ENCODE results near the gene DNMBP.
"Not testable (repeated sequence)": the region's sequence is repeated elsewhere in the genome, so short reads cannot be mapped to it uniquely, and the experiment has no call there.

Gene DNMBP

GRCh38 chr10:99984211-99985034 is 25.3 kb downstream of the DNMBP start:
- DNase-seq (ENCODE audit: low read depth), result no peak

GRCh38 chr10:99983280-99983988 is 26.3 kb downstream of the DNMBP start:
- DNase-seq (ENCODE audit: low read depth), result peak; percentile 32

GRCh38 chr10:99982728-99983127 is 27.0 kb downstream of the DNMBP start:
- DNase-seq (ENCODE audit: low read depth), result no peak

- no peak for DNase-seq (ENCODE audit: low read depth)
Measured at GRCh38 chr10:99981581-99982199, 28.1 kb downstream of the DNMBP start.

- no peak for DNase-seq (ENCODE audit: low read depth)
Measured at GRCh38 chr10:99979066-99979685, 30.6 kb downstream of the DNMBP start.

- no peak for DNase-seq (ENCODE audit: low read depth)
Measured at GRCh38 chr10:99977916-99978315, 31.8 kb downstream of the DNMBP start.

GRCh38 chr10:99976886-99977665 is 32.7 kb downstream of the DNMBP start:
- peak; percentile 91 for DNase-seq (ENCODE audit: low read depth)

GRCh38 chr10:99975942-99976809 is 33.6 kb downstream of the DNMBP start:
- DNase-seq (ENCODE audit: low read depth), result no peak

GRCh38 chr10:99975106-99975829 is 34.5 kb downstream of the DNMBP start:
- DNase-seq (ENCODE audit: low read depth), result no peak

GRCh38 chr10:99973190-99973589 is 36.6 kb downstream of the DNMBP start:
- DNase-seq (ENCODE audit: low read depth), result no peak

GRCh38 chr10:99967961-99968360 is 41.8 kb downstream of the DNMBP start:
- DNase-seq (ENCODE audit: low read depth), result no peak

GRCh38 chr10:99966306-99966705 is 43.4 kb downstream of the DNMBP start:
- DNase-seq (ENCODE audit: low read depth), result peak; percentile 43

GRCh38 chr10:99965700-99966099 is 44.0 kb downstream of the DNMBP start:
- DNase-seq (ENCODE audit: low read depth), result no peak

GRCh38 chr10:99964791-99965190 is 45.0 kb downstream of the DNMBP start:
- DNase-seq (ENCODE audit: low read depth), result no peak

- not testable (repeated sequence) for DNase-seq (ENCODE audit: low read depth)
Measured at GRCh38 chr10:99963467-99964165, 46.1 kb downstream of the DNMBP start.

- DNase-seq (ENCODE audit: low read depth), result no peak
Measured at GRCh38 chr10:99958806-99959205, 50.9 kb downstream of the DNMBP start.

- DNase-seq (ENCODE audit: low read depth), result no peak
Measured at GRCh38 chr10:99958302-99958701, 51.4 kb downstream of the DNMBP start.

GRCh38 chr10:99953510-99953909 is 56.2 kb downstream of the DNMBP start:
- DNase-seq (ENCODE audit: low read depth), result not testable (repeated sequence)

- DNase-seq (ENCODE audit: low read depth), result no peak
Measured at GRCh38 chr10:99952799-99953198, 56.9 kb downstream of the DNMBP start.
